GM21423 (cell line): ENCODE measurements around the gene PFDN5.
"Not testable (repeated sequence)": the region's sequence is repeated elsewhere in the genome, so short reads cannot be mapped to it uniquely, and the experiment has no call there.

Experiments used
- ATAC-seq: cut with Tn5 transposase; IDR thresholded peaks from one replicate; pipeline ENCODE4 v1.9.1; 2021; ENCODE audit warnings: mild to moderate bottlenecking, moderate library complexity; ENCODE audit not compliant: unreplicated experiment

Gene PFDN5

GRCh38 chr12:53325511-53326061 is 30.2 kb downstream of the PFDN5 start:
- ATAC-seq = no peak

DNA sequence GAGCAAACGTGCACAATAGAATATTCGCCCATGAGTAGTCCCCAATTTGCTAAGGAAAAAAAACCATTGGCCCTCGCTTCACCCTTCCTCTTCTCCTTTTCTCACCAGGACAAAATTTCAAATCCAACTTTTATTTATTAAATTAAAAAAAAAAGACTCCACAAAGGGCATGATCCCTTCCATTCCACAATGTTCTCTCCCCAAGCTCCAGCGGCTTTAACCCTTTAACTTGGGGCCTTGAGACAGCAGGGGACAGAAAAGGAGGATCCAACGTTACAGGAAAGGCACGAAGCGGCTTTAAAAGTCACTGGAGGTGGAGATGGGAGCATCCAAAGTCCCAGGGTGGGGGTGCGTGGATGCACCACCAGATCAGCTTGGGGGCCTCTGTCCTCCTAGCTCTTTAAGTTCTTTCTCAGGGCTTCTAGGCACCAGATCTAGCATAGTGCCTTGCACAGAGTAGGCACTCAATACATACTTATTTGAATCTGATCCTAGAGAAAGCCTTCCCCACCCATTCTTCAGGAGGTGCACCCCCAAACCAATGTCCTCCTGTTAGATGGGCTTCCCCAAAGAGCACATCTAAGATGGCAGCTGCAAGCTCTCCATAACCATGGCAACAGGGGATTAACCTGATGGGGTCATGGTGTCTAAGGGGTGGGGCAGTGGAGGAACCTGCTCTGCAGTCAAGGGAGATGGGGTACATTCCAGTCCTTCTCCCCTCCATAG is 31.3 kb downstream of the PFDN5 start:
- ATAC-seq = no peak

- no peak for ATAC-seq
Measured at GRCh38 chr12:53327435-53328042, 32.2 kb downstream of the PFDN5 start.

GRCh38 chr12:53328043-53328435 is 32.7 kb downstream of the PFDN5 start:
- ATAC-seq = no peak

DNA sequence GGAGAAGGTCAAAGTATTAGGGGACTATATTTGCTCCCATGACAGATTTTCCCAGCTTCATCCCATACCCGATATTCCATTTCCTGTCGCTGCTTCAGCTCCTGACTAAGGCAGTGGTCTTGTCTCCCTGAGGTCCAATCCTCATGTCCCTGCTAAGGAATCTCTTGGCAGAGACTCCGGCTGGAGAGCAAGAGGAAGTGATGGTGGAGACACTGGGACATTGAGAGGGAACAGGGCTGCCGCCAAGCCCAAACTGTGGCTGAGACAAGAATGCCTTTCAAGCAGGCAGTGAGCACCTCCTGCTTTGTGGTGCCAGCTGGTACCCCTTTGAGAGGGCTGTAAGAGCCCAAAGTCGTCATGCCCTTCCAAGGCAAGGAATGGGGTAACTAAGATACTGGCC is 35.3 kb downstream of the PFDN5 start:
- no peak for ATAC-seq

DNA sequence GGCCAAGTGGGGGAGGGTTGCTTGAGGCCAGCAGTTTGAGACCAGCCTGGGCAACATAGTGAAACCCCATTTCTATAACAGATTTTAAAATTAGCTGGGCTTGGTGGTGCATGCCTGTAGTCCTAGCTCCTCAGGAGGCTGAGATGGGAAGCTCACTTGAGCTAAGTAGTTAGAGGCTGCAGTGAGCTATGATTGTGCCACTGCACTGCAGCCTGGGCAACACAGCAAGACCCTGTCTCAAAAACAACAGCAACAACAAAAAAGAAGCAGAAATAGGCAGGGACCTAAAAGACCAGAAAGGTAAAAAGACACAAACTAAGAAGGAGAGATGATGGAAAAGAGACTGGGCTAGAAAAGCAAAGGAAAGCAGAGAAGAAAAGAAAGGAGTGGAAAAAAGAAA is 37.0 kb downstream of the PFDN5 start:
- ATAC-seq = not testable (repeated sequence)

- no peak for ATAC-seq
Measured at GRCh38 chr12:53332744-53333143, 37.4 kb downstream of the PFDN5 start.

DNA sequence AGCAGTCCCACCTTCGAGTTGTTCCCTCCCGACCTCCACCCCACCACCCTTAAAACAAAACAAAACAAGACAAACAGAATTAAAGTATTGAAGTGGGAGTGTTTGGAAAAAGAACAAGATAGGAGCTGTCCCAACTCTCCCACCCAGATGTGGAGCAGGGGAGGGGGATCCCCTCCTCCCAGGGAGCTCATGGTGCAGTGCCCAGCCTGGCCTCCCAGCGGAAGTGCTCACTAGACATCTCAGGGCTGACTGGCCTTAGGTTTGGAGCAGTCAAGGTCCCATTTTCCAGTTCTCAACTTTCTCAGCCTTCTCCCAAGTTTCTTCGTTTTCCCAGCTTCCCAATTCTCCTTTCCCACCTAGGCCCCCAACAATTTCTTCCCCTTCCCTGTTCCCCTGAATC is 37.9 kb downstream of the PFDN5 start:
- no peak for ATAC-seq

DNA sequence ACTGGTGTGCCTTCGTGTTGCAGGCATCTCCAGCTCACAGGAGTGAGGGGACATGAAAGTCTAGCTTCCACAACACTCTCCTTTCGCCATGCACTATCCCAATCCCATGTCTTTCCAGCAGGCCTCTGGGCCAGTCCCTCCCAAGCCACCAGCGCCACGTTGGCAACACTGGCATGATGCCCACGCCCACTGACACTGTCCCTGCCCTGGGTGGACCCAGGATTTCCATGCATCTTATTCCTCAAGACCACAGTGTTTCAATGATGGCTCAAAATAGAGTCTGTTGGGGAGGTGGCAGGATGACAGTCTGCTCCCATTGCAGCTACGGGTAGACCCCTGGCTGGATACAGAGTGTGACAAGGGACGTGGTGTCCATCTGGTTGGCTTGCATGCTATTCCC is 38.5 kb downstream of the PFDN5 start:
- no peak for ATAC-seq

- no peak for ATAC-seq
Measured at GRCh38 chr12:53334822-53335221, 39.5 kb downstream of the PFDN5 start.

DNA sequence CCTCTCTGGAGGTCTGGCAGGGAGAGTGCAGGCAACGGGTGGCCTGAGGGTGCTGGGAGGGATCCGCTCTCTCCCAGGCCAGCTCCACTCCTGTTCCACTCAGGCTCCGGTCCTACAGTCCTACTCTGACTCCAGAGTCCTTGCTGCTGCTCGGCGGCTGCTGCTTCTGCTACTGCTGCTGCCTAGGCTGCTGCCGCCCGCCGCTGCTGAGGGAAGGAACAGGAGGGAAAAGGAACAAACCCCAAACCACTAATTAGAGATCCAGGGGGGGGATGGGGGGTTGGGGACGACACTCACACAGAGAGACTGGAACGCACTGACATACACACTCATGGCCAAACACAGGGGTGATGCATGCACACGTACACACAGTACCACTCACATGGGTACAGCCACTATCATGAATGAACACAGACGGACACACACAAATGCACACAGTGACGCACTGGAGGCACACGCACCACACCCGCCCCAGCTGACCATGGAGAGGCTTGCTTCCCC is 40.9 kb downstream of the PFDN5 start, which contains the start of gene SP7:
Gene SP7 (minus strand): TSS at position 174 of the 501 bp plus-strand sequence. CDS start 708 bp downstream, outside the sequence.
- ATAC-seq = no peak

- no peak for ATAC-seq
Measured at GRCh38 chr12:53338017-53338416, 42.7 kb downstream of the PFDN5 start.

DNA sequence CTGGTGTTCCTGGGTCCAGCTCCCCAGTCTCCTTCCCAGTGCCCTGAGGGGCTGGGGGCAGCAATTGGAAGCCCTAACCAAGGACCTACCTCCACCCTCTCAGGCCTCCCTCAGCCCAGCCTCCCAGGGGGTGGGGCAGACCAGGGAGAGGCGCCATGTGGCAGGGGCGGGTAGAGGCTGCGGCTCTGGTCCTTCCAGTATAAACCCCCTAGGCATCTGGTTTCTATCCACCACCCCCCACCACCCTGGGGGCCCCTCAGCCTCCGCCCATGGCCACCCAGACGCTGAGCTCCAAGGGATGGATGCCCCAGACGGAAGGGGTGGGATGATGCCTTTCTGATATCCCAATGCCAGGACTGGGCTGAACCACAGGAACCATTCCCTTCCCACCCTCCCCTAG is 43.6 kb downstream of the PFDN5 start:
- ATAC-seq = no peak

DNA sequence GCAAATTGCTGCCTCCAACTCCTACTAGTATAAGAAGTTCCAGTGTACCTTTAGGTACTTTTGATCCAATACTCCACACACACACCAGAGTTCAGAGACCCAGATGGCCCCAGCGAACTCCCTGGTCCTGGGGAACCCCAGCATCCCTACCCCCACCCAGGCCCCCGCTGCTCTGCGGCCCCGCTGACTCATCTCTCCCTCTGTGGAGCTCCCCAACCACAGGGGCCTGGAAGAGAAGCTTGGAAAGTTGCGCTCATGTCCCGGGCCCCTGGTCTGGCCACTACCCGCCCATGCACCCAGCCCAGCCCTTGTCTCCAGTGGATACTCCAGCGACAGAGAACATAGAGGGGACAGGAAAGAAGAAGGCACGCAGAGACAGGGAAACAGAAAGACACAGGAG is 45.1 kb downstream of the PFDN5 start:
- no peak for ATAC-seq

GRCh38 chr12:53343449-53343848 is 48.1 kb downstream of the PFDN5 start:
- no peak for ATAC-seq

DNA sequence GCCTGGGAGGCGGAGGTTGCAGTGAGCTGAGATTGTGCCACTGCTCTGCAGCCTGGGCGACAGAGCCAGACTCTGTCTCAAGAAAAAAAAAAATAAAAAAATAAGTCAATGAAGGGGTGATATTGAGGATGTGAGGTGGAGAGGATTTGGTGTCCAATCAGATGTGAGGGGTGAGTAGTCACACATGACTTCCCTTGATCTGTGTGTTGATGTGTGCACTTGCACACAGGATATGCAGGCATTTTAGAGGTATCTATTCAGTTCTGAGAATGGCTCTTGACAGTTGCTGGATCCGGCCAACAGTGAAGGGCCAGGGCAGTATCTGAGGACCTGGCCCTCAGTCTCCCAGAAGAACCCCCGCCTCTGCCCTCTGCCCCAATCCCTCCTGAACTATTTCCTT is 48.6 kb downstream of the PFDN5 start:
- no peak for ATAC-seq

- ATAC-seq = no peak
Measured at GRCh38 chr12:53344487-53344823, 49.1 kb downstream of the PFDN5 start.

GRCh38 chr12:53344824-53345485 is 49.6 kb downstream of the PFDN5 start:
- no peak for ATAC-seq

GRCh38 chr12:53345486-53346188 is 50.3 kb downstream of the PFDN5 start:
- ATAC-seq = no peak

- ATAC-seq = no peak
Measured at GRCh38 chr12:53346491-53346890, 51.1 kb downstream of the PFDN5 start.

GRCh38 chr12:53347905-53348304 is 52.6 kb downstream of the PFDN5 start:
- no peak for ATAC-seq
